ENCODE data around the gene GPBP1L1. TPM values are rescaled to one million over a fixed set of nuclear protein-coding genes. Genes with fewer than 3 reads are reported as not detected.

The GPBP1L1 gene
- total RNA-seq, 2 donors from 2014 or later = 117 to 124 TPM

DNA sequence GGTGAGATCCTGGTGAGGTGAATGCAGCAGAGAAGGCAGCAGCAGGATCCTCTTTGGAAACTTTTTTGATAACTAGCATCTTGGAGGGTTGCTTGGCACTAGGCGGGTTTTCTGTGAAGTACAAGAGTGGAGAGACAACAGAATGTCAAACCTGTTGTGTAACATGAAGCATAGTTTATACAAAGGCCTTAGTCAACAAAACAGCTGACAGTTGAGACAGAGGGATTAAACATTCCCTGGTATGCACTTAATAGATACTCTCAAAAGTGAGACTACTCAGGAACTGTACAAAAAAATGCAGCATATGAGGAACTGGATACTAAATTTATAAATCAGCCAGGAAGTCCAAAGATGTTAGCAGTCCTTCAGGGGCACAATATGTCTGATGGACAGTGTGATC, 46.0 kb downstream of the GPBP1L1 start:
- TF ChIP-seq, protein P1, sequence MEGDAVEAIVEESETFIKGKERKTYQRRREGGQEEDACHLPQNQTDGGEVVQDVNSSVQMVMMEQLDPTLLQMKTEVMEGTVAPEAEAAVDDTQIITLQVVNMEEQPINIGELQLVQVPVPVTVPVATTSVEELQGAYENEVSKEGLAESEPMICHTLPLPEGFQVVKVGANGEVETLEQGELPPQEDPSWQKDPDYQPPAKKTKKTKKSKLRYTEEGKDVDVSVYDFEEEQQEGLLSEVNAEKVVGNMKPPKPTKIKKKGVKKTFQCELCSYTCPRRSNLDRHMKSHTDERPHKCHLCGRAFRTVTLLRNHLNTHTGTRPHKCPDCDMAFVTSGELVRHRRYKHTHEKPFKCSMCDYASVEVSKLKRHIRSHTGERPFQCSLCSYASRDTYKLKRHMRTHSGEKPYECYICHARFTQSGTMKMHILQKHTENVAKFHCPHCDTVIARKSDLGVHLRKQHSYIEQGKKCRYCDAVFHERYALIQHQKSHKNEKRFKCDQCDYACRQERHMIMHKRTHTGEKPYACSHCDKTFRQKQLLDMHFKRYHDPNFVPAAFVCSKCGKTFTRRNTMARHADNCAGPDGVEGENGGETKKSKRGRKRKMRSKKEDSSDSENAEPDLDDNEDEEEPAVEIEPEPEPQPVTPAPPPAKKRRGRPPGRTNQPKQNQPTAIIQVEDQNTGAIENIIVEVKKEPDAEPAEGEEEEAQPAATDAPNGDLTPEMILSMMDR (conservative IDR thresholded peaks at IDR 0.05) = no peak
- Histone ChIP-seq H3K4me3 (ENCODE audit: low read length) (no peak overlapping the region), H3K27me3 (ENCODE audit: control insufficient read depth, insufficient read depth, low read length, poor library complexity, severe bottlenecking) (no peaks in the 10 kb centered on the region), H3K9me3 (ENCODE audit: control insufficient read depth, low read length) (no peaks in the 10 kb centered on the region), H3K4me1 (ENCODE audit: control insufficient read depth, insufficient read depth, low read length) (no peaks in the 10 kb centered on the region), H3K27ac (ENCODE audit: low read depth, low read length) (peak overlapping the region; percentile 20), H3K36me3 (ENCODE audit: control insufficient read depth, insufficient read depth, low read length) (peaks cover 84% of the 10 kb centered on the region), H3K9ac (ENCODE audit: extremely low read depth, low read length, poor library complexity, severe bottlenecking) (no peak overlapping the region)
- H3K27me3 Mint-ChIP-seq (ENCODE audit: insufficient read depth) = no peaks in the 10 kb centered on the region
- WGBS, 2 experiments (ENCODE audit: insufficient coverage in 1 of 2, insufficient read length in 1 of 2) = 78 to 92% methylated on average over 1 of the region's 1 CpG
- no peak overlapping the region for H3K4me3 Mint-ChIP-seq
- no peak for DNase-seq
- no peaks in the 10 kb centered on the region for H3K9me3 Mint-ChIP-seq
- H3K4me1 Mint-ChIP-seq = no peaks in the 10 kb centered on the region
- H3K27ac Mint-ChIP-seq = peak overlapping the region; percentile 41
- H3K36me3 Mint-ChIP-seq (ENCODE audit: low read depth) = peaks cover 28% of the 10 kb centered on the region

DNA sequence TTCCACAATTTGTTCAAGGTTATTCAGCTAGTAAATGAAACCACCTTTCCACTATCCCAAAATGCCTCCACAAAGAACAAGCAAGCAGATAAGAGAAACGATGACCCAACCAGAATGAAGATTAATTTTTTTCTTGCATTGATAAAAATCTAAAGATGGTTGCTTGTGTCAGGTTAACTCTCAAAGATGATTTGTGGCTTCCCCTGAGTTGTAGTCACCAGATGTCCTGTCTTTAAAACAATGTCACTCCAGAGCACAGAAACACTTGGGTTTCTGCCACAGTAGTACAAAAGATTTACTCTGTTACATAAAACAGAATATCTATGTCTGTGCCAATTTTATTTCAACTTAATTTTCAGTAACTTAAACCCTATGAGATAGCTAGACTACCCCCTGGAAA, 51.1 kb downstream of the GPBP1L1 start:
- Histone ChIP-seq H3K27ac (ENCODE audit: low read depth, low read length) (no peak overlapping the region), H3K4me3 (ENCODE audit: low read length) (no peak overlapping the region), H3K27me3 (ENCODE audit: control insufficient read depth, insufficient read depth, low read length, poor library complexity, severe bottlenecking) (no peaks in the 10 kb centered on the region), H3K4me1 (ENCODE audit: control insufficient read depth, insufficient read depth, low read length) (no peaks in the 10 kb centered on the region), H3K9ac (ENCODE audit: extremely low read depth, low read length, poor library complexity, severe bottlenecking) (no peak overlapping the region), H3K9me3 (ENCODE audit: control insufficient read depth, low read length) (no peaks in the 10 kb centered on the region), H3K36me3 (ENCODE audit: control insufficient read depth, insufficient read depth, low read length) (peaks cover 94% of the 10 kb centered on the region)
- Mint-ChIP-seq H3K27ac (no peak overlapping the region), H3K4me3 (no peak overlapping the region), H3K27me3 (ENCODE audit: insufficient read depth) (no peaks in the 10 kb centered on the region), H3K4me1 (no peaks in the 10 kb centered on the region), H3K9me3 (no peaks in the 10 kb centered on the region), H3K36me3 (ENCODE audit: low read depth) (peaks cover 46% of the 10 kb centered on the region)
- no peak for DNase-seq
- TF ChIP-seq, protein P1 (conservative IDR thresholded peaks at IDR 0.05) = no peak
- WGBS, 2 experiments (ENCODE audit: insufficient coverage in 1 of 2, insufficient read length in 1 of 2) = 93% methylated on average over 1 of the region's 1 CpG; no CpG with 5 or more reads in 1 of the 2 experiments

- WGBS, 2 experiments (ENCODE audit: insufficient coverage in 1 of 2, insufficient read length in 1 of 2) = 94 to 100% methylated on average over 1 of the region's 1 CpG
- no peak overlapping the region for H3K27ac Mint-ChIP-seq
- peaks cover 77% of the 10 kb centered on the region for H3K36me3 Mint-ChIP-seq (ENCODE audit: low read depth)
- H3K4me1 Mint-ChIP-seq = no peaks in the 10 kb centered on the region
- Histone ChIP-seq H3K27me3 (ENCODE audit: control insufficient read depth, insufficient read depth, low read length, poor library complexity, severe bottlenecking) (no peaks in the 10 kb centered on the region), H3K9ac (ENCODE audit: extremely low read depth, low read length, poor library complexity, severe bottlenecking) (no peak overlapping the region), H3K36me3 (ENCODE audit: control insufficient read depth, insufficient read depth, low read length) (peaks cover 86% of the 10 kb centered on the region), H3K9me3 (ENCODE audit: control insufficient read depth, low read length) (no peaks in the 10 kb centered on the region), H3K27ac (ENCODE audit: low read depth, low read length) (no peak overlapping the region), H3K4me1 (ENCODE audit: control insufficient read depth, insufficient read depth, low read length) (no peaks in the 10 kb centered on the region), H3K4me3 (ENCODE audit: low read length) (no peak overlapping the region)
- H3K4me3 Mint-ChIP-seq = no peak overlapping the region
- H3K9me3 Mint-ChIP-seq = no peaks in the 10 kb centered on the region
- no peaks in the 10 kb centered on the region for H3K27me3 Mint-ChIP-seq (ENCODE audit: insufficient read depth)
- no peak for DNase-seq
- TF ChIP-seq, protein P1 (conservative IDR thresholded peaks at IDR 0.05) = no peak
Measured at GRCh38 chr1:45630429-45630828, 55.9 kb downstream of the GPBP1L1 start.
